Measurements from ENCODE around the gene TTYH3.

- no peak for TF ChIP-seq CTCF (optimal IDR thresholded peaks at IDR 0.05 in 1 of 3, IDR thresholded peaks at IDR 0.05 in 1 of 3, conservative IDR thresholded peaks at IDR 0.05 in 1 of 3; ENCODE audit: extremely low read depth in 1 of 3, insufficient read depth in 2 of 3, low read length in 3 of 3)
- no peak for TF ChIP-seq EZH2 (IDR thresholded peaks at IDR 0.05; ENCODE audit: low read length)
These were observed 76.9 kb downstream of the TTYH3 start for GRCh38 chr7:2708547-2709310.
